ENCODE results near the gene BOK. TPM values are rescaled to one million over a fixed set of nuclear protein-coding genes. Genes with fewer than 3 reads are reported as not detected.

The BOK gene
- total and polyA plus RNA-seq, 10 of the 15 experiments (the other 5 are each of a cell fraction or from before 2014, with no cell fraction given) = 0.04 to 0.15 (median 0.12) TPM; not detected in 7

- ChIA-PET RAD21 (ENCODE audit: unreplicated experiment) (no interaction called here), CTCF (no interaction called here), POLR2A (no interaction called here), SMC1A (ENCODE audit: uncharacterized antibody, unreplicated experiment) (no interaction called here)
- H3K4me3 ChIP-seq = no peak overlapping the region
- H3K79me2 ChIP-seq (ENCODE audit: control insufficient read depth, insufficient read depth, low read length) = no peaks in the 10 kb centered on the region
- H3K36me3 ChIP-seq (ENCODE audit: control insufficient read depth in 2 of 2, insufficient read depth in 2 of 2, low read length in 1 of 2) = no peaks in the 10 kb centered on the region
- no peak overlapping the region for H2AFZ ChIP-seq (ENCODE audit: control insufficient read depth, low read depth, low read length)
- TF ChIP-seq PML (IDR thresholded peaks at IDR 0.05; ENCODE audit: low read length) (no peak), KLF5 (IDR thresholded peaks at IDR 0.05; ENCODE audit: partially characterized antibody) (no peak), PAX8 (IDR thresholded peaks at IDR 0.05) (no peak), TAF1 (IDR thresholded peaks at IDR 0.05; ENCODE audit: borderline replicate concordance, low read depth, low read length) (no peak), ZZZ3 (IDR thresholded peaks at IDR 0.05; ENCODE audit: control insufficient read depth, insufficient read length, low read depth) (no peak), PAX5 (IDR thresholded peaks at IDR 0.05; ENCODE audit: borderline replicate concordance, low read depth, low read length) (no peak), NR2C2 (IDR thresholded peaks at IDR 0.05; ENCODE audit: borderline replicate concordance, control insufficient read depth, insufficient read length, low read depth) (no peak), SP1 (IDR thresholded peaks at IDR 0.05; ENCODE audit: low read depth, low read length) (no peak), YY1 (IDR thresholded peaks at IDR 0.05; ENCODE audit: low read depth, low read length) (no peak), SIX5 (IDR thresholded peaks at IDR 0.05; ENCODE audit: low read depth, low read length, severe bottlenecking) (no peak), MAX (IDR thresholded peaks at IDR 0.05; ENCODE audit: low read depth, low read length) (no peak), PRDM15 (CRISPR knock-in tag; IDR thresholded peaks at IDR 0.05) (no peak), BMI1 (IDR thresholded peaks at IDR 0.05; ENCODE audit: borderline replicate concordance) (no peak), IKZF1 (conservative IDR thresholded peaks at IDR 0.05) (no peak), FOS (IDR thresholded peaks at IDR 0.05; ENCODE audit: borderline replicate concordance, extremely low read depth, insufficient read length) (no peak), SUPT20H (IDR thresholded peaks at IDR 0.05; ENCODE audit: borderline replicate concordance, control insufficient read depth, low read depth, low read length) (no peak)
- ATAC-seq = no peak
- no peaks in the 10 kb centered on the region; a peak in 1 of 4 replicates for H3K27me3 ChIP-seq (replicated peaks in 1 of 2; ENCODE audit: control insufficient read depth in 2 of 2, insufficient read depth in 2 of 2, low read length in 1 of 2)
- no TSS peak for BruUV-seq (replicated peaks)
- in situ Hi-C loops (cut with MboI) = no loop called here
- H3K4me2 ChIP-seq (ENCODE audit: control insufficient read depth, insufficient read depth) = no peak overlapping the region
- H3K4me1 ChIP-seq (ENCODE audit: control insufficient read depth, insufficient read depth, low read length) = no peaks in the 10 kb centered on the region
- no peak overlapping the region for H3K9ac ChIP-seq (ENCODE audit: control insufficient read depth, insufficient read depth, low read length)
- no peak for FAIRE-seq
- no peaks in the 10 kb centered on the region for H4K20me1 ChIP-seq (ENCODE audit: control insufficient read depth, insufficient read depth)
- intact Hi-C loops (cut with micrococcal nuclease; ENCODE audit: unreplicated experiment) = no loop called here
- WGBS (ENCODE audit: insufficient coverage, insufficient replicate concordance, low lambda C conversion rate, missing lambda C conversion rate) = 43% methylated on average over 6 of the region's 6 CpGs
- no peak overlapping the region for H3K27ac ChIP-seq (ENCODE audit: control insufficient read depth, insufficient read depth)
- no peaks in the 10 kb centered on the region; the same call in 2 of the 3 replicates for H3K9me3 ChIP-seq (replicated peaks; ENCODE audit: control insufficient read depth, insufficient read depth, low read length)
- no peak for DNase-seq (ENCODE audit: low read depth, low spot score)
Measured at GRCh38 chr2:241553981-241554380, 4.6 kb upstream of the BOK start.

Measured in GM12878 (cell line).